ENCODE data around the gene IQGAP1.
"Not testable (repeated sequence)": the region's sequence is repeated elsewhere in the genome, so short reads cannot be mapped to it uniquely, and the experiment has no call there.

Gene IQGAP1

DNA sequence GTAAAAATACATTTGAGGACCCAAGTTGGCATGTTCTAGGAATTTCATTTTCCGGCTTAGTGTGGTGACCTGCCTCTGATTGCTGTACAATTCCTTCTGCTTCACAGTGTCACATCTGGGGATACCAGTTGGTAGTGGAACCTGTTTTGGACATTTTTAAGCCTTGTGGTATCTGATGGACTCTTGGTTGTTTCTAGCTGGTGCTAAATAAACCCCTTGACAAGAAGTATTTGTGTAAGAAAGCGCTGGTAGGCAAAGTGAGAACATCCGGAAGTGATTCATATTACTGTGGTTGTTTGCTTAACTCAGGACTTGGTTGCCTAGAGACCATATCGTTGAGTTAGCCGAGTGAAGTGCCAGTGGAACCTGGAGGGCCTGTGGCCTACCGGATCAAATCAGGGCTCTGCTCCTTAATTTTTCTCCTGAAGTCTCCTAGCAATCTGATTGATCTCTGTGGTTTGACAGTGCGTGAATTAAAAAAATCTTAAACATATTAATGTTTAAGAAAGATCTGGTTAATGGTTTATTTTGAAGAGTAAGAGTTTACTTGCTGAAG is 12.8 kb downstream of the IQGAP1 start:
- Histone ChIP-seq H3K9me3 (ENCODE audit: control insufficient read depth, low read length) (no peaks in the 10 kb centered on the region), H3K9ac (ENCODE audit: low read length) (peak overlapping the region; percentile 59), H3K27me3 (ENCODE audit: control insufficient read depth, insufficient read depth, low read length) (no peaks in the 10 kb centered on the region), H3K36me3 (ENCODE audit: control insufficient read depth, insufficient read depth, low read length) (no peaks in the 10 kb centered on the region), H3K4me1 (ENCODE audit: control insufficient read depth, insufficient read depth, low read length) (peaks cover 44% of the 10 kb centered on the region), H3K4me3 (ENCODE audit: low read length) (peak overlapping the region; percentile 21)

DNA sequence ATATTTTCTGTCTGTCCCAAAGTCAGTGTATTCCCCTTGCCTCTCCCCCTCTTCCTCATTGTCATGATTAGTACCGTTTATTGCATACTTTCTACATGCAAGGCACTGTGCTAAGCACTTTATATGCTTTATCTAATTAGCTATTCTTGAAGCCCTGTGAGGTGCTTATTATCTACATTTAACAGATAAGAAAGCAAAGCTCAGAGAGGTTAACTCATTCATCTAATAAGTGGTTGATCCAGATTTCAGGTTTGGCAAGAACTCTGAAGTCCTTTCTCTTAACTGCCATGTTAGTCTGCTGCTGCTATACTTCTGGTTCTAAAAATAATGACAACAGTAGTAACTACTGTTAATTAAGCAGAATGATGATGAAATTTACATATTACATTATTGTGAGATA is 13.5 kb downstream of the IQGAP1 start:
- Histone ChIP-seq H3K9ac (ENCODE audit: low read length) (peak overlapping the region; percentile 5), H3K4me3 (ENCODE audit: low read length) (no peak overlapping the region), H3K36me3 (ENCODE audit: control insufficient read depth, insufficient read depth, low read length) (no peaks in the 10 kb centered on the region), H3K4me1 (ENCODE audit: control insufficient read depth, insufficient read depth, low read length) (peaks cover 42% of the 10 kb centered on the region), H3K27me3 (ENCODE audit: control insufficient read depth, insufficient read depth, low read length) (no peaks in the 10 kb centered on the region), H3K9me3 (ENCODE audit: control insufficient read depth, low read length) (no peaks in the 10 kb centered on the region)

DNA sequence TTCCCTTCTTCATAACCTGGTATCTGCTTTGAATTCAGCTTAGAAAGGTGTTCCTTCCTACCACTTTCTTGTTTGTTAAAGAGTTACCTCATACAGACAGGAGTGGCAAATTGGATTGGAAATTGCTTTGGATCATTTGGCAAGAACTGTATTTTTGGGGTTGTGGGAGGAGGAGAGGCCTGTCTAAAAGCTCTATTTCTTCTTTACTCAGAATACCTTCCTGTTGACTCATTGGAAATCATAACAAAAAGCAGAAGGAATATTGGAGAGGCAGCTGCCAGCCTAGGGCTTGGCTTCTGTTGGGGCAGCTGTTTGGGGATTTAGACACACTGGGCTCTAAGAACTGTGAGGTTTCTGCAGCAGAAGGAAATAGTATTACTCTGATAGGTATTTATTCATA is 14.2 kb downstream of the IQGAP1 start:
- Histone ChIP-seq H3K9me3 (ENCODE audit: control insufficient read depth, low read length) (no peaks in the 10 kb centered on the region), H3K9ac (ENCODE audit: low read length) (no peak overlapping the region), H3K4me3 (ENCODE audit: low read length) (no peak overlapping the region), H3K36me3 (ENCODE audit: control insufficient read depth, insufficient read depth, low read length) (no peaks in the 10 kb centered on the region), H3K4me1 (ENCODE audit: control insufficient read depth, insufficient read depth, low read length) (peaks cover 48% of the 10 kb centered on the region), H3K27me3 (ENCODE audit: control insufficient read depth, insufficient read depth, low read length) (no peaks in the 10 kb centered on the region)

DNA sequence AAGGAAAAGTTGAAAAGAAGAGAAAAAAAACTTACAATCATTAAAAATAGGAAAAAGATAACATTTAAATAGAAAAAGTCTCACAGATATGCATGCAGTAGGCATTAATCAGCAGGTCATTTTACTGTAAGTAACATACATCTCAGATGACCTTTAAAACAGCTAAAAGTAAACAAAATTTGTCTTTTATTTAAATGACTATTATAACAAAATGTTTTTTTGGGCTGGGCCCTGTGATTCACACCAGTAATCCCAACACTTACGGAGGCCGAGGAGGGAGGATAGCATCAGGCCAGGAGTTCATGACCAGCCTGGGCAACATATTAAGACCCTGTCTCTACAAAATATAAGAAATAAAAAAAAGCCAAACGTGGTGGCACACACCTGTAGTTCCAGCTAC is 14.7 kb downstream of the IQGAP1 start:
- Histone ChIP-seq H3K4me1 (ENCODE audit: control insufficient read depth, insufficient read depth, low read length) (peaks cover 54% of the 10 kb centered on the region), H3K9ac (ENCODE audit: low read length) (no peak overlapping the region), H3K27me3 (ENCODE audit: control insufficient read depth, insufficient read depth, low read length) (no peaks in the 10 kb centered on the region), H3K36me3 (ENCODE audit: control insufficient read depth, insufficient read depth, low read length) (no peaks in the 10 kb centered on the region), H3K9me3 (ENCODE audit: control insufficient read depth, low read length) (no peaks in the 10 kb centered on the region), H3K4me3 (ENCODE audit: low read length) (no peak overlapping the region)

DNA sequence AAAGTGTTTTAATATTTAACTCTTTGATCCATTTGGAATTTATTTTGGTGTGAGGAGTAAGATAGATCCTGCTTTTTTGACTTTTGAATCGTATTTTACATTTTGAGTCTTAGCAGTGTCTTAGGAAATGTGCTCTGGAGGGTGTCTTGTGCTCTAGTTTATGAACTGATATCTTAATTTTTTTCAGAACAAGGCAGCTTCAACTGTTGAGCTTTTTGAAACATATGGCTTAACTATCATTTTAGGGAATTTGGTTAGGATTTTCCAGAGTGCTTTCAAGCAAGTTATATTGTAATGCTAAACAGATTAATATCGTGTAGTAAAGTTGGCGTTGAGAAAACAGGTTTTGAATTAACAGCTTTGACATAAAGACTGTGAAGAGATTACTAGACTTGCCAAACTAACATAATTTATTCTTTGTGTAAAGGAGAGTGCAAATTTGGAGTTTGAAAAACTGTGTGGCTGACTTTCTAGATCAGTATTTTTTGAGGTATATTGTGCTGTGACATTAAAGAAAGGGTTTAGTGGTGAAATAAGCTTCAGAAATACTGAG is 17.1 kb downstream of the IQGAP1 start:
- Histone ChIP-seq H3K4me3 (ENCODE audit: low read length) (no peak overlapping the region), H3K4me1 (ENCODE audit: control insufficient read depth, insufficient read depth, low read length) (peaks cover 56% of the 10 kb centered on the region), H3K9ac (ENCODE audit: low read length) (no peak overlapping the region), H3K9me3 (ENCODE audit: control insufficient read depth, low read length) (no peaks in the 10 kb centered on the region), H3K27me3 (ENCODE audit: control insufficient read depth, insufficient read depth, low read length) (no peaks in the 10 kb centered on the region), H3K36me3 (ENCODE audit: control insufficient read depth, insufficient read depth, low read length) (no peaks in the 10 kb centered on the region)

DNA sequence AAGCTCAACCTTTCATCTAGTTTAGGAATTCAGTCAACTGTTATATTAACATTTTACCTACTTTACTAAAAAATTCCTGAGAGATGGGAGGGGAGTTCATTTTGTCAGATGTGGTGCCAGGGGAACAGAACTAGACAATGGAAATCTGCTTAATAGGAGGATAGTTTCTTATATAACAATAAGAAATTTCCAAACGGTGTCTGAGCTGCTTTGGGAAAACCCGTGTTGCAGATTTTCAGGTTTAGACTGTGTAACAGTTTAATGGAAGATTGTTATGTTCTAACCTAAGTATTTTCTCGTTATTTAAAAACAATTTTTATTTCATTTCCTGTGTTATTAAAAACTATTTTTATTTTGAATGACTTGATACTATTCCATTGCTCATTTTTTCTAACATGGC is 19.3 kb downstream of the IQGAP1 start:
- Histone ChIP-seq H3K9me3 (ENCODE audit: control insufficient read depth, low read length) (no peaks in the 10 kb centered on the region), H3K27me3 (ENCODE audit: control insufficient read depth, insufficient read depth, low read length) (no peaks in the 10 kb centered on the region), H3K4me3 (ENCODE audit: low read length) (no peak overlapping the region), H3K36me3 (ENCODE audit: control insufficient read depth, insufficient read depth, low read length) (no peaks in the 10 kb centered on the region), H3K9ac (ENCODE audit: low read length) (no peak overlapping the region), H3K4me1 (ENCODE audit: control insufficient read depth, insufficient read depth, low read length) (peaks cover 38% of the 10 kb centered on the region)

DNA sequence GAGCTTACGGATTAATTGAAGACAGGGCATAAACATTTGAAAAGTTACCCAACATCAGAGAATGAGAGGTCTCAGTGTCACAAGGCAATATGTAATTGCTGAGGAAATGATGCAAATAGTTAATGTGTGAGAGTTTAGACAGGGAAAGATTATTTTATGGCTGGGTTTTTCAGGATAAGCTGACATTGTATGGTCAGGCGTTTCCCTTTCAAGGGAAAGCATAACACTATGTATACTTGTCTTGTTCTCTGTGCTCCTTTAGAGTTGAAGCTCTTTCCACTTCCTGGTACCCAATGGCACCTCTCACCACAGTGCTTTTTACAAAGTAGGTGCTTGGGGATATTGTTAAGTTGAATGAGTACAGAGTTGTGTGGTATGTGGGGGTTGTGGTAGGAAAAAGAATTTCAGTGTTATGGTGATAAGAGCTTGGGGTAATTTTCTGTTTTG is 19.9 kb downstream of the IQGAP1 start:
- peaks cover 37% of the 10 kb centered on the region for H3K4me1 ChIP-seq (ENCODE audit: control insufficient read depth, insufficient read depth, low read length)
- H3K27me3 ChIP-seq (ENCODE audit: control insufficient read depth, insufficient read depth, low read length) = no peaks in the 10 kb centered on the region
- H3K9ac ChIP-seq (ENCODE audit: low read length) = no peak overlapping the region
- no peaks in the 10 kb centered on the region for H3K9me3 ChIP-seq (ENCODE audit: control insufficient read depth, low read length)
- no peaks in the 10 kb centered on the region for H3K36me3 ChIP-seq (ENCODE audit: control insufficient read depth, insufficient read depth, low read length)
- H3K4me3 ChIP-seq (ENCODE audit: low read length) = no peak overlapping the region

DNA sequence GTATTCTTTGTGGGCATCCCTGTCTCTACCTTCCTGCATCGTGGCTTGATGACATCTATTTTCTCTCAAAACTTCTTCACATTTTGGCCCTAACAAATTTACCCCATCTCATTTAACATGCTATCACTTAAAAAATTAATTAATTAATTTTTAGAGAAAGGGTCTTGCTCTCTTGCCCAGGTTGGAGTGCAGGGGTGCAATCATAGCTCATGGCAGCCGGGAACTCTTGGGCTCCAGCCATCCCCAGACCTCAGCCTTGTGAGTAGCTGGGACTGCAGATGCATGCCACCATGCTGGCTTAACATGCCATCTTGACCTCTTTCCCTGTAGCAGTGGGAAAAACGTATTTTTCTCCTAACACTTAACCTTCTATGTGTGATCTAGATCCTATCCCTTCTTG is 20.6 kb downstream of the IQGAP1 start:
- H3K27me3 ChIP-seq (ENCODE audit: control insufficient read depth, insufficient read depth, low read length) = no peaks in the 10 kb centered on the region
- no peaks in the 10 kb centered on the region for H3K9me3 ChIP-seq (ENCODE audit: control insufficient read depth, low read length)
- peaks cover 39% of the 10 kb centered on the region for H3K4me1 ChIP-seq (ENCODE audit: control insufficient read depth, insufficient read depth, low read length)
- H3K36me3 ChIP-seq (ENCODE audit: control insufficient read depth, insufficient read depth, low read length) = no peaks in the 10 kb centered on the region
- H3K9ac ChIP-seq (ENCODE audit: low read length) = no peak overlapping the region
- H3K4me3 ChIP-seq (ENCODE audit: low read length) = no peak overlapping the region

DNA sequence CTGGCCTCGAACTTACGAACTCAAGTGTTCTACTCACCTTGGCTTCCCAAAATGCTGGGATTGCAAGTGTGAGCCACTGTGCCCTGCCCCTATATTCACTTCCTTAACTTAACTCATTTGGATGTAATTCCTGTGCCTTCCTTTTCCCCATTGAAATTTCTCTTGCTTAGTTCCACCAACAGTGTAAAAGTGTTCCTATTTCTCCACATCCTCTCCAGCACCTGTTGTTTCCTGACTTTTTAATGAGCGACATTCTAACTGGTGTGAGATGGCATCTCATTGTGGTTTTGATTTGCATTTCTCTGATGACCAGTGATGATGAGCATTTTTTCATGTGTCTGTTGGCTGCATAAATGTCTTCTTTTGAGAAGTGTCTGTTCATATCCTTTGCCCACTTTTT is 21.5 kb downstream of the IQGAP1 start:
- H3K9ac ChIP-seq (ENCODE audit: low read length); H3K36me3 ChIP-seq (ENCODE audit: control insufficient read depth, insufficient read depth, low read length); H3K27me3 ChIP-seq (ENCODE audit: control insufficient read depth, insufficient read depth, low read length); H3K4me3 ChIP-seq (ENCODE audit: low read length); H3K9me3 ChIP-seq (ENCODE audit: control insufficient read depth, low read length): not testable (repeated sequence)
- H3K4me1 ChIP-seq (ENCODE audit: control insufficient read depth, insufficient read depth, low read length) = peaks cover 45% of the 10 kb centered on the region

DNA sequence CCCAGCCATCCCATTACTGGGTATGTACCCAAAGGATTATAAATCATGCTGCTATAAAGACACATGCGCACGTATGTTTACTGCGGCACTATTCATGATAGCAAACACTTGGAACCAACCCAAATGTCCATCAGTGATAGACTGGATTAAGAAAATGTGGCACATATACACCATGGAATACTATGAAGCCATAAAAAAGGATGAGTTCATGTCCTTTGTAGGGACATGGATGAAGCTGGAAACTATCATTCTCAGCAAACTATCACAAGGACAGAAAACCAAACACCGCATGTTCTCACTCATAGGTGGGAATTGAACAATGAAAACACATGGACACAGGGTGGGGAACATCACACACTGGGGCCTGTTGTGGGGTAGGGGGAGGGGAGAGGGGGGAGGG is 22.3 kb downstream of the IQGAP1 start:
- not testable (repeated sequence) for H3K27me3 ChIP-seq (ENCODE audit: control insufficient read depth, insufficient read depth, low read length); H3K9me3 ChIP-seq (ENCODE audit: control insufficient read depth, low read length); H3K36me3 ChIP-seq (ENCODE audit: control insufficient read depth, insufficient read depth, low read length); H3K4me3 ChIP-seq (ENCODE audit: low read length); H3K9ac ChIP-seq (ENCODE audit: low read length)
- H3K4me1 ChIP-seq (ENCODE audit: control insufficient read depth, insufficient read depth, low read length) = peaks cover 47% of the 10 kb centered on the region

DNA sequence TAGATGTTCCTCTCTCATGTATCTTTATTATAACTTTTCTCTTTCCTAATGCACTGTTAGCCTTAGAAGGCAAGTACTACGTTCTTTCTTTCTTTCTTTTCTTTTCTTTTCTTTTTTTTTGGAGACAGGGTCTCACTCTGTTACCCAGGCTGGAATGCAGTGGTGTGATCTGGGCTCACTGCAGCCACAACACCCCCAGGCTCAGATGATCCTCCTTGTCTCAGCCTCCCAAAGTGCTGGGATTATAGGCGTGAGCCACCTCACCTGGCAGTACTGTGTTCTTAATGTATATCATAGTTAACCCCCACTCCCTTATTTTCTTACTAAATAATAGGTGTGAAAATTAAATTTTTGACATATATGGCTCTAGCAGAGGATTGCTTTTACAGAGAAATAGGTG is 23.1 kb downstream of the IQGAP1 start:
- Histone ChIP-seq H3K4me3 (ENCODE audit: low read length) (no peak overlapping the region), H3K9me3 (ENCODE audit: control insufficient read depth, low read length) (no peaks in the 10 kb centered on the region), H3K4me1 (ENCODE audit: control insufficient read depth, insufficient read depth, low read length) (peaks cover 47% of the 10 kb centered on the region), H3K9ac (ENCODE audit: low read length) (no peak overlapping the region), H3K27me3 (ENCODE audit: control insufficient read depth, insufficient read depth, low read length) (no peaks in the 10 kb centered on the region), H3K36me3 (ENCODE audit: control insufficient read depth, insufficient read depth, low read length) (no peaks in the 10 kb centered on the region)

DNA sequence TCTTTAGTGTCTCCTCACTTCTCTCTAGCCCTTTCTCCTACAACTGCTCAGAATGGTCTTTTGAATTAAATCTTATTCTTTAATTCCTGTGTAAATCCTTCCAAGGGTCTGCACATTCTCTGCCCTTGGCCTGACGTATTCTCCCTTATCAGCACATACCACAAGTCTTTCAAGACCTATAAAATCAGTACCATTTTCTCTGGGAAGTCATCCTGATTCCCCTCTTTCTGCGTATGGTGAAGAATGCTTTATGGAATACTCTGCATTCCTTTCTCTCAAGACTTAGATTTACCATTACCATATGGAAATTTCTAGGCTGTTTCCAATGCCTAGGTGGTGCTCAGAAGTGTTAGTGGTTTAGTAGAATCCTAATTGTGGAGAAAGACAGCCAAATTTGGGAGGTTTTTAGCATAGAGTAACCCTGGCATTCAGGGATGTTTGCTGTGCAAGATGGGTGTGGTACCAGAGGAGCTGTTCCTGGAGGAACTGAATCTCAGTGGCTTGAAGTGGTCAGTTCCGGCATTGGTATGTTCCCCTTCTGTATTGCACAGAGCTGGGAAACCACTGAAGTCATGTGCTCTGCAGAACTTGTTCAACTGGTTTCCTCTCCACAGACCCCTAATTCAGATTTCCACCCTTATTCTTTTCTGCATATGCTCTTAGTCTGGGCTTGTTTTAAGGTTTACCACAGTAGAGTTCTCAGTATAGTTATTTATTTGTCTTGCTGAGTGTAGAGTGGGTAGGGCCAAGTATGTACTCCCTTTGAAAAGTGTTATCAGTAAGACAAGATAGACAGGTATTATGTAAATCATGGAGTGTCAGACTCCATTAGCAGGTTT is 24.5 kb downstream of the IQGAP1 start:
- H3K4me3 ChIP-seq (ENCODE audit: low read length) = no peak overlapping the region
- H3K4me1 ChIP-seq (ENCODE audit: control insufficient read depth, insufficient read depth, low read length) = peaks cover 37% of the 10 kb centered on the region
- H3K9ac ChIP-seq (ENCODE audit: low read length) = no peak overlapping the region
- no peaks in the 10 kb centered on the region for H3K27me3 ChIP-seq (ENCODE audit: control insufficient read depth, insufficient read depth, low read length)
- H3K9me3 ChIP-seq (ENCODE audit: control insufficient read depth, low read length) = no peaks in the 10 kb centered on the region
- no peaks in the 10 kb centered on the region for H3K36me3 ChIP-seq (ENCODE audit: control insufficient read depth, insufficient read depth, low read length)
